DOHH2 (cell line): Measurements from ENCODE around the gene MROH7.

Experiments
- EZH2phosphoT487 ChIP-seq: fragments of 200-600 bp; sonication (generic); IDR thresholded peaks from 2 replicates; pipeline ENCODE4 v1.6.1; 2017; ENCODE audit warnings: borderline replicate concordance, mild to moderate bottlenecking, antibody characterized with exemption, low read length, moderate library complexity, mixed read lengths
- TF ChIP-seq, protein P1 (sequence below): fragments of 200-600 bp; sonication (generic); IDR thresholded peaks from one replicate; pipeline ENCODE4 v1.5.1; 2014; ENCODE audit warnings: antibody characterized with exemption, mild to moderate bottlenecking, low read depth, low read length; ENCODE audit not compliant: poor library complexity, severe bottlenecking

DNA sequence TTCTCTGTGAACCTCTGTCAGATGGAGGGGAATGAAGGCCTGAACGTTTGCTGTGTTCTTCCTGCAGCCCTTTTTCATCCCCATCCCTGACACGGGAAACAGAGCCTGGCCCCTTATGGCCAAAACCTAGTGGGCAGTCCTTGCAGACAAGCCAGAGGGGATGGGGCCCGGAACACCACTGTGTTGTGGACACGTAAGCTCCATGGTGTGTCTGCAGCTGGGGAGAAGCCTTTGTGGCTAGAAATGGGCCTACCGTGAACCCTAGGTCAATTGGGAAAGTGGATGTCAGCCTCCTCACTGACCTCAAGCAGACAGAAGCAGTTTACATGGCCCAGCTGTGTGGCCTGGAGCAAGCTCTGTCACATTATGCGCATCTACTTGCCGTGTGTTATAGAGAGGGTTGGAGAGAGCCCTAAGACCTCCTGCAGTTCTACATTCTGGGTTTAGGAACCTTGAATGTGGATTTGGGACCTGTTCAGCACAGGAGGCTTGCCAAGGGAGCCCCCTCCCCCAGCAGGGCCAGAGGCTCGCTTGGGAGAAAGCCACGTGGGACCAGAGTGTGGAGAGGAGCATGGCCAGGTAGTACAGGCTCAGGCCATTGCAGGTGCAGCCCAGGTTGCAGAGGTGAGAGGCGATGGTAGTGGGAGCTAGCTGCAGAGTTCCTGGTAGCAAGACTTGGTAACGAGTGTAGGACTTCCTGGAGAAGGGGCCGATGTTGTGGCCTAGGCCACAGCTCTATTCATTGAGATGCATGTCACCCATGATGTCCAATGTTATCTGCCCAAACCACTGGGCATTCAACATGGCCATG is 102.0 kb downstream of the MROH7 start:
- no peak for TF ChIP-seq EZH2phosphoT487
- TF ChIP-seq, protein P1, sequence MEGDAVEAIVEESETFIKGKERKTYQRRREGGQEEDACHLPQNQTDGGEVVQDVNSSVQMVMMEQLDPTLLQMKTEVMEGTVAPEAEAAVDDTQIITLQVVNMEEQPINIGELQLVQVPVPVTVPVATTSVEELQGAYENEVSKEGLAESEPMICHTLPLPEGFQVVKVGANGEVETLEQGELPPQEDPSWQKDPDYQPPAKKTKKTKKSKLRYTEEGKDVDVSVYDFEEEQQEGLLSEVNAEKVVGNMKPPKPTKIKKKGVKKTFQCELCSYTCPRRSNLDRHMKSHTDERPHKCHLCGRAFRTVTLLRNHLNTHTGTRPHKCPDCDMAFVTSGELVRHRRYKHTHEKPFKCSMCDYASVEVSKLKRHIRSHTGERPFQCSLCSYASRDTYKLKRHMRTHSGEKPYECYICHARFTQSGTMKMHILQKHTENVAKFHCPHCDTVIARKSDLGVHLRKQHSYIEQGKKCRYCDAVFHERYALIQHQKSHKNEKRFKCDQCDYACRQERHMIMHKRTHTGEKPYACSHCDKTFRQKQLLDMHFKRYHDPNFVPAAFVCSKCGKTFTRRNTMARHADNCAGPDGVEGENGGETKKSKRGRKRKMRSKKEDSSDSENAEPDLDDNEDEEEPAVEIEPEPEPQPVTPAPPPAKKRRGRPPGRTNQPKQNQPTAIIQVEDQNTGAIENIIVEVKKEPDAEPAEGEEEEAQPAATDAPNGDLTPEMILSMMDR, result no peak
